ENCODE measurements around the gene LONP2.

- TF ChIP-seq CTCF (IDR thresholded peaks at IDR 0.05) (no peak), EP300 (IDR thresholded peaks at IDR 0.05) (no peak), POLR2A (IDR thresholded peaks at IDR 0.05; ENCODE audit: low read depth) (no peak), POLR2AphosphoS5 (IDR thresholded peaks at IDR 0.05) (peak in 1 of 2 donors; percentile 18)
Observed at GRCh38 chr16:48361540-48362144, 117.5 kb downstream of the LONP2 start.

Data from esophagus muscularis mucosa (tissue), 4 donors.